DOHH2 (cell line): ENCODE data around the gene IQSEC3.

Source experiments
- H3F3A ChIP-seq: fragments of 200-600 bp; sonication (generic), shearing (Covaris generic); 2 replicates; pipeline ENCODE4 v1.6.0; 2016; ENCODE audit warnings: antibody characterized with exemption, mild to moderate bottlenecking; ENCODE audit not compliant: control insufficient read depth, insufficient read depth
- H3K27ac ChIP-seq: fragments of 200-600 bp; sonication (generic); 2 replicates; pipeline ENCODE4 v1.5.1; 2014; ENCODE audit warnings: low read depth, mild to moderate bottlenecking, low read length, moderate library complexity
- H3K27me3 ChIP-seq: fragments of 200-600 bp; sonication (generic); 2 replicates; pipeline ENCODE4 v1.6.1; 2014; ENCODE audit warnings: mild to moderate bottlenecking, low read length, mixed read lengths; ENCODE audit not compliant: control insufficient read depth
- H3K36me3 ChIP-seq: fragments of 200-600 bp; sonication (generic); 2 replicates; pipeline ENCODE4 v1.6.1; 2014; ENCODE audit warnings: mild to moderate bottlenecking, low read length, moderate library complexity, mixed read lengths; ENCODE audit not compliant: control insufficient read depth
- H3K4me1 ChIP-seq: fragments of 200-600 bp; sonication (generic); 2 replicates; pipeline ENCODE4 v1.6.1; 2014; ENCODE audit warnings: mild to moderate bottlenecking, low read length, mixed read lengths; ENCODE audit not compliant: control insufficient read depth
- H3K4me2 ChIP-seq: fragments of 200-600 bp; sonication (generic); 2 replicates; pipeline ENCODE4 v1.6.0; 2014; ENCODE audit warnings: mild to moderate bottlenecking, low read length, moderate library complexity
- H3K4me3 ChIP-seq: fragments of 200-600 bp; sonication (generic); 2 replicates; pipeline ENCODE4 v1.5.1; 2014; ENCODE audit warnings: mild to moderate bottlenecking, low read length, mixed read lengths
- H3K79me2 ChIP-seq: fragments of 200-600 bp; sonication (generic); 2 replicates; pipeline ENCODE4 v1.6.1; 2014; ENCODE audit warnings: mild to moderate bottlenecking, low read length, mixed read lengths; ENCODE audit not compliant: control insufficient read depth
- H3K9me2 ChIP-seq: fragments of 200-600 bp; sonication (generic); replicated peaks from 2 replicates; pipeline ENCODE4 v1.6.1; 2014; ENCODE audit warnings: mild to moderate bottlenecking, low read length, mixed read lengths; ENCODE audit not compliant: control insufficient read depth
- H3K9me3 ChIP-seq: fragments of 200-600 bp; sonication (generic); 2 replicates; pipeline ENCODE4 v1.6.1; 2014; ENCODE audit warnings: antibody characterized with exemption, low read length, mixed read lengths; ENCODE audit not compliant: control insufficient read depth, insufficient read depth
- H4K20me1 ChIP-seq: fragments of 200-600 bp; sonication (generic); 2 replicates; pipeline ENCODE4 v1.6.0; 2014; ENCODE audit warnings: low read depth, mild to moderate bottlenecking, antibody characterized with exemption, low read length, moderate library complexity; ENCODE audit not compliant: control insufficient read depth, insufficient read depth
- EZH2phosphoT487 ChIP-seq: fragments of 200-600 bp; sonication (generic); IDR thresholded peaks from 2 replicates; pipeline ENCODE4 v1.6.1; 2017; ENCODE audit warnings: borderline replicate concordance, mild to moderate bottlenecking, antibody characterized with exemption, low read length, moderate library complexity, mixed read lengths
- TF ChIP-seq, protein P1 (sequence below): fragments of 200-600 bp; sonication (generic); IDR thresholded peaks from one replicate; pipeline ENCODE4 v1.5.1; 2014; ENCODE audit warnings: antibody characterized with exemption, mild to moderate bottlenecking, low read depth, low read length; ENCODE audit not compliant: poor library complexity, severe bottlenecking

Gene IQSEC3

DNA sequence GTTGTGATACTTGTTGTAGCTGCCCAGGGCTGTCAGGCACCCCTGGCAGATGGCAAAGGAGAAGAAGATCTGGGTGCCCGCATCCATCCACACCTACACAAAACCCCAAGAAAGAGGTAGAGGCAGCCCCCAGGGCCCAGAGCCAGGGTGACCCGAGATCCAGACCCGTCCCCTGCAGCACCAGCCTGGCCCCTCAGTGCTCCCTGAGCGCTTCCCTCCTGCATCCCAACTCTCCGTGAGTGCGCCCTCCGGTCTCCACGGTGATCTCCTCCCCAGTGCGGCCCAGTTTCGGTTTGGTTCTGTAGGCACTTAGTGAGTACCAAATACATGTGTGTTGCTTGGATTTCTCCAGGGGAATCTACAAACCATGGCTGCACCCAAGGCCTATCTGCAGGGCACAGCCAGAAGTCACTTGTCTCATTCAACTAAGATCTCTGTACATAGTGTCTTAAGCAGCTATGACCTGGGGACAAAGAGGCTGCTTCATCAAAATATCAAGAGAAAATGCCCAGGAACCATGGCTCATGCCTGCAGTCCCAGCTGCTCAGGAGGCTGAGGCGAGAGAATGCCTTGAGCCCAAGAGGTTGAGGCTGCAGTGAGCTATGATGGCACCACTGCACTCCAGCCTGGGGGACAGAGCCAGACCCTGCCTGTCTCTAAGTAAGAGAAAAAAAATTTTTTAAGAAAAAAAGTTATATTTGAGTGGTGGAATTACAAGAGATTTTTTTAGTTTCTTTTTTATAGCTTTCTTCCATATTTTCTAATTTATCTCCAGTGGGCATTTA lies 131.5 kb downstream of the IQSEC3 start:
- H3K27ac ChIP-seq = no peak overlapping the region
- no peaks in the 10 kb centered on the region for H3K36me3 ChIP-seq
- H3K79me2 ChIP-seq = no peaks in the 10 kb centered on the region
- H3K4me2 ChIP-seq = no peak overlapping the region
- no peaks in the 10 kb centered on the region for H3K9me3 ChIP-seq
- H4K20me1 ChIP-seq = no peaks in the 10 kb centered on the region
- H3K9me2 ChIP-seq = no peaks in the 10 kb centered on the region
- TF ChIP-seq, protein P1, sequence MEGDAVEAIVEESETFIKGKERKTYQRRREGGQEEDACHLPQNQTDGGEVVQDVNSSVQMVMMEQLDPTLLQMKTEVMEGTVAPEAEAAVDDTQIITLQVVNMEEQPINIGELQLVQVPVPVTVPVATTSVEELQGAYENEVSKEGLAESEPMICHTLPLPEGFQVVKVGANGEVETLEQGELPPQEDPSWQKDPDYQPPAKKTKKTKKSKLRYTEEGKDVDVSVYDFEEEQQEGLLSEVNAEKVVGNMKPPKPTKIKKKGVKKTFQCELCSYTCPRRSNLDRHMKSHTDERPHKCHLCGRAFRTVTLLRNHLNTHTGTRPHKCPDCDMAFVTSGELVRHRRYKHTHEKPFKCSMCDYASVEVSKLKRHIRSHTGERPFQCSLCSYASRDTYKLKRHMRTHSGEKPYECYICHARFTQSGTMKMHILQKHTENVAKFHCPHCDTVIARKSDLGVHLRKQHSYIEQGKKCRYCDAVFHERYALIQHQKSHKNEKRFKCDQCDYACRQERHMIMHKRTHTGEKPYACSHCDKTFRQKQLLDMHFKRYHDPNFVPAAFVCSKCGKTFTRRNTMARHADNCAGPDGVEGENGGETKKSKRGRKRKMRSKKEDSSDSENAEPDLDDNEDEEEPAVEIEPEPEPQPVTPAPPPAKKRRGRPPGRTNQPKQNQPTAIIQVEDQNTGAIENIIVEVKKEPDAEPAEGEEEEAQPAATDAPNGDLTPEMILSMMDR = no peak
- TF ChIP-seq EZH2phosphoT487 = no peak
- H3K4me3 ChIP-seq = no peak overlapping the region
- H3K27me3 ChIP-seq = peaks cover 3% of the 10 kb centered on the region
- H3F3A ChIP-seq = no peaks in the 10 kb centered on the region
- H3K4me1 ChIP-seq = no peaks in the 10 kb centered on the region

DNA sequence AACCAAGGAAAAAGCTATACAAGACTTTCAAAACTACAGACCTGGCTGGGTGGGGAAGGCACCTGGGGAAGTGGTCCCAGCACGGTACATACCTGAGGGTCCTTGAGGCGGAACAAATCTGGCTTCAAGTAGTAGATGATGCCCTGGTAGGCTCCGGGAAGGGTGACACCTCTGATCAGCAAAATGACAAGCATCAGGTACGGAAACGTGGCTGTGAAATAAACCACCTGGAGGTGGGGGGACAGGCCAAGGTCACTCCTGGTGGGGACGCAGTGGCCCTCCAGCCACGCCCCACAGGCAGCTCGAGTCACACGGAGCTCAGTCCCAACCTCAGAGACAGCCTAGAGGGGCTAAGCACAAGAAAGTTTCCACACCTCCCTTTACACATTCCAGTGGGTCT lies 132.1 kb downstream of the IQSEC3 start:
- no peak overlapping the region for H3K27ac ChIP-seq
- no peak for TF ChIP-seq EZH2phosphoT487
- TF ChIP-seq, protein P1 = no peak
- H4K20me1 ChIP-seq = no peaks in the 10 kb centered on the region
- H3K4me1 ChIP-seq = no peaks in the 10 kb centered on the region
- H3F3A ChIP-seq = no peaks in the 10 kb centered on the region
- no peaks in the 10 kb centered on the region for H3K36me3 ChIP-seq
- peaks cover 3% of the 10 kb centered on the region for H3K27me3 ChIP-seq
- no peaks in the 10 kb centered on the region for H3K9me2 ChIP-seq
- no peaks in the 10 kb centered on the region for H3K9me3 ChIP-seq
- no peaks in the 10 kb centered on the region for H3K79me2 ChIP-seq
- no peak overlapping the region for H3K4me2 ChIP-seq
- no peak overlapping the region for H3K4me3 ChIP-seq

- H3K9me3 ChIP-seq = no peaks in the 10 kb centered on the region
- H3K9me2 ChIP-seq = no peaks in the 10 kb centered on the region
- H3K27ac ChIP-seq = no peak overlapping the region
- H4K20me1 ChIP-seq = no peaks in the 10 kb centered on the region
- H3K36me3 ChIP-seq = no peaks in the 10 kb centered on the region
- H3K27me3 ChIP-seq = peaks cover 3% of the 10 kb centered on the region
- H3K79me2 ChIP-seq = no peaks in the 10 kb centered on the region
- H3K4me2 ChIP-seq = no peak overlapping the region
- H3K4me3 ChIP-seq = no peak overlapping the region
- TF ChIP-seq, protein P1 = no peak
- no peak for TF ChIP-seq EZH2phosphoT487
- H3F3A ChIP-seq = no peaks in the 10 kb centered on the region
- no peaks in the 10 kb centered on the region for H3K4me1 ChIP-seq
Measured at GRCh38 chr12:201361-201760, 134.8 kb downstream of the IQSEC3 start.
